ENCODE results near the gene ADCK1. TPM values are rescaled to one million over a fixed set of nuclear protein-coding genes. Genes with fewer than 3 reads are reported as not detected.

ADCK1 gene
- total and polyA plus RNA-seq, 2 donors (not counting 3 experiments of a cell fraction or from before 2014, with no cell fraction given), result 4.2 to 6.9 TPM

GRCh38 chr14:77867476-77867875, 67.6 kb downstream of the ADCK1 start:
- H3K9ac ChIP-seq (replicated peaks; ENCODE audit: extremely low read depth, insufficient read depth, low read length), result no peak overlapping the region
- H3K9me3 ChIP-seq (replicated peaks; ENCODE audit: control insufficient read depth, insufficient read depth, low read length), result no peaks in the 10 kb centered on the region
- FAIRE-seq, result no peak
- ChIA-PET POLR2A (no interaction called here), CTCF (interaction anchor here (0.5 kb wide), 1 partner anchor 1066 kb away, joined by 3 read pairs; no protein-coding TSS in a partner anchor)
- H3K4me3 ChIP-seq (replicated peaks in 1 of 3; ENCODE audit: insufficient read depth in 1 of 3, low read depth in 1 of 3, low read length in 3 of 3), result no peak overlapping the region
- TF ChIP-seq POLR2AphosphoS5 (IDR thresholded peaks at IDR 0.05; ENCODE audit: insufficient read depth, low read depth, low read length) (no peak), EZH2 (IDR thresholded peaks at IDR 0.05; ENCODE audit: borderline replicate concordance, low read depth, low read length, severe bottlenecking) (no peak), FOS (IDR thresholded peaks at IDR 0.05; ENCODE audit: borderline replicate concordance, insufficient read depth, low read length) (no peak), MYC (IDR thresholded peaks at IDR 0.05; ENCODE audit: low read depth, low read length) (no peak), GATA2 (IDR thresholded peaks at IDR 0.05; ENCODE audit: insufficient read depth, insufficient read length, low read depth, low read length) (no peak), CTCF (IDR thresholded peaks at IDR 0.05; ENCODE audit: extremely low read depth in 1 of 2, insufficient read depth in 1 of 2, low read depth in 1 of 2, low read length in 2 of 2) (no peak), JUN (IDR thresholded peaks at IDR 0.05; ENCODE audit: borderline replicate concordance, insufficient read depth, insufficient read length, low read depth) (no peak)
- intact Hi-C loops (cut with micrococcal nuclease), result no loop called here
- H3K9me1 ChIP-seq (replicated peaks; ENCODE audit: control insufficient read depth, extremely low read depth, insufficient read depth, low read length), result no peaks in the 10 kb centered on the region
- no peaks in the 10 kb centered on the region for H3K27me3 ChIP-seq (ENCODE audit: control insufficient read depth in 2 of 2, insufficient read depth in 2 of 2, low read length in 2 of 2)
- H3K27ac ChIP-seq (ENCODE audit: insufficient read depth, low read depth, low read length), result no peak overlapping the region
- dilution Hi-C loops (cut with MboI; ENCODE audit: extremely low pct_ligation_motif_present, low sequenced_read_pairs), result no loop called here
- BruUV-seq (replicated peaks), result no TSS peak
- DNase-seq (ENCODE audit: low read depth, low spot score), result no peak
- no peak overlapping the region for H2AFZ ChIP-seq (ENCODE audit: low read depth, low read length)
- no peak overlapping the region for H3K4me2 ChIP-seq (ENCODE audit: insufficient read depth, low read length)
- H3K79me2 ChIP-seq (ENCODE audit: control insufficient read depth, insufficient read depth, low read length), result no peaks in the 10 kb centered on the region
- no peaks in the 10 kb centered on the region for H4K20me1 ChIP-seq (replicated peaks; ENCODE audit: control insufficient read depth, extremely low read depth, insufficient read depth, low read length)
- no peaks in the 10 kb centered on the region for H3K4me1 ChIP-seq (ENCODE audit: control insufficient read depth, extremely low read depth, insufficient read depth, low read length)
- H3K36me3 ChIP-seq (ENCODE audit: control insufficient read depth in 2 of 2, extremely low read depth in 1 of 2, insufficient read depth in 2 of 2, low read length in 2 of 2), result no peaks in the 10 kb centered on the region
